HepG2 (cell line): ENCODE data around the gene MINDY1. TPM values are rescaled to one million over a fixed set of nuclear protein-coding genes. Genes with fewer than 3 reads are reported as not detected.

Experiments used
- EEA1 ChIP-seq: sonication (generic); formaldehyde crosslinking; IDR thresholded peaks from 2 replicates; pipeline ENCODE4 v1.5.1; 2020; ENCODE audit warnings: mild to moderate bottlenecking, missing genetic modification reagents, borderline replicate concordance
- FOXA3 ChIP-seq: IDR thresholded peaks from 2 replicates; pipeline ENCODE4 v1.6.1; 2016; ENCODE audit warnings: missing genetic modification reagents, missing compliant biosample characterization
- NONO ChIP-seq, 2 experiments: fragments of 450-650 bp in 1 of 2; sonication (generic) in 1 of 2; formaldehyde crosslinking in 1 of 2; IDR thresholded peaks in 1 of 2; conservative IDR thresholded peaks in 1 of 2; 2 replicates each; pipeline versions ENCODE4 v1.6.1 to v1.8.0; 2017 to 2022; ENCODE audit warnings: mild to moderate bottlenecking in 1 of 2, missing genetic modification reagents in 1 of 2, moderate library complexity in 1 of 2
- SIN3B ChIP-seq: fragments of 150-350 bp; IDR thresholded peaks from 2 replicates; pipeline ENCODE4 v1.6.1; 2014; ENCODE audit warnings: low read length
- SOX5 ChIP-seq: IDR thresholded peaks from 2 replicates; pipeline ENCODE4 v1.6.1; 2016; ENCODE audit warnings: borderline replicate concordance
- SUZ12 ChIP-seq: fragments of 150-350 bp; IDR thresholded peaks from 2 replicates; pipeline ENCODE4 v1.6.1; 2014; ENCODE audit warnings: low read depth, low read length
- TGIF2 ChIP-seq: IDR thresholded peaks from 2 replicates; pipeline ENCODE4 v1.6.1; 2016; ENCODE audit warnings: control low read depth, missing compliant biosample characterization
- YEATS4 ChIP-seq: sonication (generic); formaldehyde crosslinking; IDR thresholded peaks from 2 replicates; pipeline ENCODE4 v1.4.0; 2020; ENCODE audit warnings: missing genetic modification reagents, borderline replicate concordance
- ZMAT3 ChIP-seq: sonication (generic); formaldehyde crosslinking; conservative IDR thresholded peaks from 2 replicates; pipeline ENCODE4 v1.7.0; 2021; ENCODE audit warnings: missing genetic modification reagents
- ZNF614 ChIP-seq: IDR thresholded peaks from 2 replicates; pipeline ENCODE4 v1.6.1; 2018; ENCODE audit warnings: missing biosample characterization, missing genetic modification reagents, inconsistent platforms, borderline replicate concordance
- ZNF644 ChIP-seq: IDR thresholded peaks from 2 replicates; pipeline ENCODE4 v1.6.1; 2016; ENCODE audit warnings: low read depth
- ZNF770 ChIP-seq: sonication (generic); formaldehyde crosslinking; IDR thresholded peaks from 2 replicates; pipeline ENCODE4 v1.5.0; 2020; ENCODE audit warnings: mild to moderate bottlenecking, missing genetic modification reagents
- ZNF780A ChIP-seq: sonication (generic); formaldehyde crosslinking; IDR thresholded peaks from 2 replicates; pipeline ENCODE4 v1.8.0; 2022; ENCODE audit warnings: mild to moderate bottlenecking, missing genetic modification reagents, moderate library complexity
- polyA plus RNA-seq, 8 experiments: library from polyadenylated mRNA; depleted of rRNA in 3 of 8; stranded (reverse) in 7 of 8; unstranded in 1 of 8; fragments of >200 nt; fragmentation: Illumina TruSeq in 4 of 8; extraction: Trizol in 4 of 8; gene quantifications; 2 replicates each; pipeline versions ENCODE4 v1.2.1 to v1.2.3, GENCODE V29; 2011 to 2016; ENCODE audit warnings: low read depth in 4 of 8, missing spikeins in 1 of 8, mixed read lengths in 1 of 8; ENCODE audit not compliant: insufficient read depth in 1 of 8
- total RNA-seq, 5 experiments: library from RNA; depleted of rRNA; stranded (reverse); fragments of >200 nt; fragmentation: Illumina TruSeq; extraction: Trizol; gene quantifications; 2 replicates each; pipeline ENCODE4 v1.2.3, GENCODE V29; 2016; ENCODE audit warnings: low read depth in 1 of 5
- TF ChIP-seq, protein P1 (sequence below): IDR thresholded peaks from 2 replicates; pipeline ENCODE4 v1.6.1; 2016; ENCODE audit warnings: missing biosample characterization, missing genetic modification reagents, low read depth
- TF ChIP-seq, protein P2 (sequence below): sonication (generic); formaldehyde crosslinking; IDR thresholded peaks from 2 replicates; pipeline ENCODE4 v1.4.0; 2020; ENCODE audit warnings: mild to moderate bottlenecking, missing genetic modification reagents
- TF ChIP-seq, protein P3 (sequence below): sonication (generic); formaldehyde crosslinking; IDR thresholded peaks from 2 replicates; pipeline ENCODE4 v1.9.0; 2022; ENCODE audit warnings: missing genetic modification reagents, mild to moderate bottlenecking, borderline replicate concordance
- TF ChIP-seq, protein P4 (sequence below): sonication (generic); formaldehyde crosslinking; IDR thresholded peaks from 2 replicates; pipeline ENCODE4 v1.8.0; 2022; ENCODE audit warnings: missing genetic modification reagents, mild to moderate bottlenecking, borderline replicate concordance
- TF ChIP-seq, protein P5 (sequence below): sonication (generic); formaldehyde crosslinking; IDR thresholded peaks from 2 replicates; pipeline ENCODE4 v1.8.0; 2022; ENCODE audit warnings: mild to moderate bottlenecking, missing genetic modification reagents, moderate library complexity

Gene MINDY1
- total and polyA plus RNA-seq, 2 of the 13 experiments (the other 11 are each of a cell fraction or from before 2014, with no cell fraction given): 11.1 to 15.0 TPM

DNA sequence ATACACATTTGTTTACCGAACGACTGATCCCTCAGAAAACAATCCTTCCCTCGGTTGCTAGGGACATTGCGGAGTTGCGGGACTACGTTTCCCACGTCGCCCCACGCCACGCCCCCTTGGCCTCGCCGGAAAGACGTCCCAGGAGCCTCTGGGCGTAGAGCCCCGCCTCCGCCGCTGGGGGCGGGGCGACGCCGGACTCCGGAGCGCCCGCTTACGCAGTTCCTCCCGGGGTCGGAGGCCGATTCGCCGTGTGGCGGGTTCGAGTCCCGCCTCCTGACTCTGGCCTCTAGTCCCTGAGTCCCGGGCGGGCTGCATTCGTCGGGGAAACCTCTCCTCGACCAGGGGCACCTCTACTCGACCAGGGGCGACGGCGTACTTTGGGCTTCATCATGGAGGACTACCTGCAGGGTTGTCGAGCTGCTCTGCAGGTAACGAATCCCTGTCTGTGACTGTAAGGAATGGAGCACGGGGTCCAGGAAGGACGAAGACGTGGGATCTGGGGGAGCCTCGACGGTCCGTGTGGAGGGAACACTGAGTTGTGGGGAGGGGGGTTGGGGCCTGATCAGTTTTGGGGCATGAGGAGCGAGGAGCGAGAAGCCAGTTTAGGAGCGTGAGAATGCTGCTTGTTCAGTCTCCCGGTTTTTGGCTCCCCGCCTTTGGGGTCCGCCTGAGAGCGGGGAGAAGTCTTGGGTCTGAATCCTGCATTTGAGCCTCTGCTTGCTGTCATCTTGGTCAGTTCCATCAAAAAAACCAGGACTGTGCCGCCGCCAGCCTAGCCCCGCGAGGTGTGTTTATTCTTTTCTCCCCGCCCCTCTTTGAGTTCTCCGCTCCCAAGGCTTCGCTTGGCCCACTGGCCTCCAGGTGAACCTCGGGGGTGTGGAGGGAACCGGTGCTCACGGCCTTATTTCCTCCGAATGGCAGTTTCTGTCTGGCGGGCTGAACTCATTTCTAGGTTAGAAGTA lies 1.8 kb upstream of the MINDY1 start, which contains the start of gene PRUNE1 (continued):
- TF ChIP-seq, protein P1, sequence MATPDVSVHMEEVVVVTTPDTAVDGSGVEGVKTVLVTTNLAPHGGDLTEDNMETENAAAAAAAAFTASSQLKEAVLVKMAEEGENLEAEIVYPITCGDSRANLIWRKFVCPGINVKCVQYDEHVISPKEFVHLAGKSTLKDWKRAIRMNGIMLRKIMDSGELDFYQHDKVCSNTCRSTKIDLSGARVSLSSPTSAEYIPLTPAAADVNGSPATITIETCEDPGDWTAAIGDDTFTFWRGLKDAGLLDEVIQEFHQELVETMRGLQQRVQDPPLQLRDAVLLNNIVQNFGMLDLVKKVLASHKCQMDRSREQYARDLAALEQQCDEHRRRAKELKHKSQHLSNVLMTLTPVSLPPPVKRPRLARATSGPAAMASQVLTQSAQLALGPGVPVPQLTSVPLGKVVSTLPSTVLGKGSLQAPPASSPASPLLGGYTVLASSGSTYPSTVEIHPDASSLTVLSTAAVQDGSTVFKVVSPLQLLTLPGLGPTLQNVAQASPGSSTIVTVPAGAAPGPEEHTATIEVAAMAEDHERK (CRISPR knock-in tag): peak; percentile 78
- TF ChIP-seq, protein P2, sequence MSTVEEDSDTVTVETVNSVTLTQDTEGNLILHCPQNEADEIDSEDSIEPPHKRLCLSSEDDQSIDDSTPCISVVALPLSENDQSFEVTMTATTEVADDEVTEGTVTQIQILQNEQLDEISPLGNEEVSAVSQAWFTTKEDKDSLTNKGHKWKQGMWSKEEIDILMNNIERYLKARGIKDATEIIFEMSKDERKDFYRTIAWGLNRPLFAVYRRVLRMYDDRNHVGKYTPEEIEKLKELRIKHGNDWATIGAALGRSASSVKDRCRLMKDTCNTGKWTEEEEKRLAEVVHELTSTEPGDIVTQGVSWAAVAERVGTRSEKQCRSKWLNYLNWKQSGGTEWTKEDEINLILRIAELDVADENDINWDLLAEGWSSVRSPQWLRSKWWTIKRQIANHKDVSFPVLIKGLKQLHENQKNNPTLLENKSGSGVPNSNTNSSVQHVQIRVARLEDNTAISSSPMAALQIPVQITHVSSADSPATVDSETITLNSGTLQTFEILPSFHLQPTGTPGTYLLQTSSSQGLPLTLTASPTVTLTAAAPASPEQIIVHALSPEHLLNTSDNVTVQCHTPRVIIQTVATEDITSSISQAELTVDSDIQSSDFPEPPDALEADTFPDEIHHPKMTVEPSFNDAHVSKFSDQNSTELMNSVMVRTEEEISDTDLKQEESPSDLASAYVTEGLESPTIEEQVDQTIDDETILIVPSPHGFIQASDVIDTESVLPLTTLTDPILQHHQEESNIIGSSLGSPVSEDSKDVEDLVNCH (CRISPR knock-in tag): no peak
- TF ChIP-seq YEATS4 (CRISPR knock-in tag): peak; percentile 74
- TF ChIP-seq SOX5 (CRISPR knock-in tag): peak; percentile 58; the same call in 1 of the 2 replicates
- TF ChIP-seq NONO (IDR thresholded peaks at IDR 0.05): no peak
- peak; percentile 82 for TF ChIP-seq NONO (CRISPR knock-in tag; conservative IDR thresholded peaks at IDR 0.05)
- TF ChIP-seq TGIF2 (CRISPR knock-in tag): peak; percentile 13; the same call in 1 of the 2 replicates
- 0 out of 2 replicates have a peak, but pooled peaks have one; percentile 20 for TF ChIP-seq ZNF644
- TF ChIP-seq, protein P3, sequence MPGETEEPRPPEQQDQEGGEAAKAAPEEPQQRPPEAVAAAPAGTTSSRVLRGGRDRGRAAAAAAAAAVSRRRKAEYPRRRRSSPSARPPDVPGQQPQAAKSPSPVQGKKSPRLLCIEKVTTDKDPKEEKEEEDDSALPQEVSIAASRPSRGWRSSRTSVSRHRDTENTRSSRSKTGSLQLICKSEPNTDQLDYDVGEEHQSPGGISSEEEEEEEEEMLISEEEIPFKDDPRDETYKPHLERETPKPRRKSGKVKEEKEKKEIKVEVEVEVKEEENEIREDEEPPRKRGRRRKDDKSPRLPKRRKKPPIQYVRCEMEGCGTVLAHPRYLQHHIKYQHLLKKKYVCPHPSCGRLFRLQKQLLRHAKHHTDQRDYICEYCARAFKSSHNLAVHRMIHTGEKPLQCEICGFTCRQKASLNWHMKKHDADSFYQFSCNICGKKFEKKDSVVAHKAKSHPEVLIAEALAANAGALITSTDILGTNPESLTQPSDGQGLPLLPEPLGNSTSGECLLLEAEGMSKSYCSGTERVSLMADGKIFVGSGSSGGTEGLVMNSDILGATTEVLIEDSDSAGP (CRISPR knock-in tag): peak; percentile 88
- peak; percentile 48; the same call in 1 of the 2 replicates for TF ChIP-seq EEA1 (CRISPR knock-in tag)
- TF ChIP-seq FOXA3 (CRISPR knock-in tag): peak; percentile 31; the same call in 1 of the 2 replicates
- TF ChIP-seq ZMAT3: 0 out of 2 replicates have a peak, but pooled peaks have one; percentile 46
- no peak for TF ChIP-seq SIN3B
- TF ChIP-seq, protein P4, sequence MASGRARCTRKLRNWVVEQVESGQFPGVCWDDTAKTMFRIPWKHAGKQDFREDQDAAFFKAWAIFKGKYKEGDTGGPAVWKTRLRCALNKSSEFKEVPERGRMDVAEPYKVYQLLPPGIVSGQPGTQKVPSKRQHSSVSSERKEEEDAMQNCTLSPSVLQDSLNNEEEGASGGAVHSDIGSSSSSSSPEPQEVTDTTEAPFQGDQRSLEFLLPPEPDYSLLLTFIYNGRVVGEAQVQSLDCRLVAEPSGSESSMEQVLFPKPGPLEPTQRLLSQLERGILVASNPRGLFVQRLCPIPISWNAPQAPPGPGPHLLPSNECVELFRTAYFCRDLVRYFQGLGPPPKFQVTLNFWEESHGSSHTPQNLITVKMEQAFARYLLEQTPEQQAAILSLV (CRISPR knock-in tag): peak; percentile 82
- TF ChIP-seq ZNF770 (CRISPR knock-in tag): peak; percentile 82
- peak; percentile 37; the same call in 1 of the 2 replicates for TF ChIP-seq SUZ12
- TF ChIP-seq, protein P5, sequence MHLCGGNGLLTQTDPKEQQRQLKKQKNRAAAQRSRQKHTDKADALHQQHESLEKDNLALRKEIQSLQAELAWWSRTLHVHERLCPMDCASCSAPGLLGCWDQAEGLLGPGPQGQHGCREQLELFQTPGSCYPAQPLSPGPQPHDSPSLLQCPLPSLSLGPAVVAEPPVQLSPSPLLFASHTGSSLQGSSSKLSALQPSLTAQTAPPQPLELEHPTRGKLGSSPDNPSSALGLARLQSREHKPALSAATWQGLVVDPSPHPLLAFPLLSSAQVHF (CRISPR knock-in tag): no peak
- TF ChIP-seq ZNF780A (CRISPR knock-in tag): peak; percentile 77; the same call in 1 of the 2 replicates
- TF ChIP-seq ZNF614 (CRISPR knock-in tag): no peak
